CD4-positive, alpha-beta T cell treated with Interleukin-1 beta for 1 hour (primary cell): ENCODE results near the gene ANXA9.
A peak's percentile ranks its signal among the peaks of the same experiment; 100 is the strongest.

Experiments used
- DNase-seq, 2 donors: peaks; one replicate each; pipeline ENCODE4 v3.0.0-alpha.2; 2020 to 2022

Gene ANXA9

GRCh38 chr1:150976401-150976821, 5.7 kb upstream of the ANXA9 start:
- DNase-seq, result no peak

GRCh38 chr1:150976879-150977694, 5.0 kb upstream of the ANXA9 start:
- peak; percentile 82 to 87 for DNase-seq

- DNase-seq, result peak; percentile 85 to 91
Observed at GRCh38 chr1:150979092-150980056, 2.7 kb upstream of the ANXA9 start.

- DNase-seq, result no peak
Observed at GRCh38 chr1:150981177-150981804, 801 bp upstream of the ANXA9 start.

- no peak for DNase-seq
Observed at GRCh38 chr1:150985179-150985825, 3.2 kb downstream of the ANXA9 start.

- no peak for DNase-seq
Observed at GRCh38 chr1:150987924-150988323, 5.8 kb downstream of the ANXA9 start.

- DNase-seq, result no peak
Observed at GRCh38 chr1:150992626-150993025, 10.5 kb downstream of the ANXA9 start.

- no peak for DNase-seq
Observed at GRCh38 chr1:150994248-150994647, 12.2 kb downstream of the ANXA9 start.

GRCh38 chr1:150995460-150995859, 13.4 kb downstream of the ANXA9 start:
- DNase-seq, result no peak

GRCh38 chr1:150995896-150996295, 13.8 kb downstream of the ANXA9 start:
- peak in 1 of 2 donors; percentile 54 for DNase-seq

GRCh38 chr1:150997126-150997872, 15.2 kb downstream of the ANXA9 start:
- DNase-seq, result no peak

GRCh38 chr1:150997949-150998348, 15.9 kb downstream of the ANXA9 start:
- no peak for DNase-seq

GRCh38 chr1:150999051-150999674, 17.1 kb downstream of the ANXA9 start:
- DNase-seq, result no peak

GRCh38 chr1:150999926-151000325, 17.8 kb downstream of the ANXA9 start:
- DNase-seq, result no peak

GRCh38 chr1:151000408-151000807, 18.3 kb downstream of the ANXA9 start:
- no peak for DNase-seq

GRCh38 chr1:151001602-151002001, 19.5 kb downstream of the ANXA9 start:
- DNase-seq, result no peak

- no peak for DNase-seq
Observed at GRCh38 chr1:151002051-151002450, 20.0 kb downstream of the ANXA9 start.

GRCh38 chr1:151002611-151003010, 20.5 kb downstream of the ANXA9 start:
- DNase-seq, result no peak

GRCh38 chr1:151003180-151003579, 21.1 kb downstream of the ANXA9 start:
- peak in 1 of 2 donors; percentile 32 for DNase-seq

- DNase-seq, result no peak
Observed at GRCh38 chr1:151005729-151006319, 23.7 kb downstream of the ANXA9 start.
